OCI-LY1 (cell line): ENCODE results near the gene RRAGA.

Experiments
- H2AFZ ChIP-seq: fragments of 200-600 bp; sonication (generic), shearing (Covaris generic); 2 replicates; pipeline ENCODE4 v1.6.0; 2014; ENCODE audit warnings: antibody characterized with exemption, mild to moderate bottlenecking, low read length
- H3F3A ChIP-seq: fragments of 200-600 bp; sonication (generic), shearing (Covaris generic); 2 replicates; pipeline ENCODE4 v1.6.0; 2014; ENCODE audit warnings: mild to moderate bottlenecking, antibody characterized with exemption, low read length, moderate library complexity; ENCODE audit not compliant: insufficient read depth
- H3K27ac ChIP-seq: fragments of 200-600 bp; sonication (generic); 2 replicates; pipeline ENCODE4 v1.5.1; 2014; ENCODE audit warnings: low read length, mixed run types, mild to moderate bottlenecking, low read depth; ENCODE audit not compliant: poor library complexity, severe bottlenecking
- H3K27me3 ChIP-seq: fragments of 200-600 bp; sonication (generic); 2 replicates; pipeline ENCODE4 v1.6.0; 2014; ENCODE audit warnings: antibody characterized with exemption, mild to moderate bottlenecking, low read length, moderate library complexity; ENCODE audit not compliant: insufficient read depth
- H3K36me3 ChIP-seq: fragments of 200-600 bp; sonication (generic); 2 replicates; pipeline ENCODE4 v1.6.1; 2014; ENCODE audit warnings: mild to moderate bottlenecking, antibody characterized with exemption, low read length, moderate library complexity, mixed read lengths; ENCODE audit not compliant: insufficient read depth
- H3K4me1 ChIP-seq: fragments of 200-600 bp; sonication (generic); 2 replicates; pipeline ENCODE4 v1.5.1; 2014; ENCODE audit warnings: mild to moderate bottlenecking, low read length, moderate library complexity; ENCODE audit not compliant: insufficient read depth, severe bottlenecking
- H3K4me2 ChIP-seq: fragments of 200-600 bp; sonication (generic), shearing (Covaris generic); 2 replicates; pipeline ENCODE4 v1.6.1; 2014; ENCODE audit warnings: low read length
- H3K4me3 ChIP-seq: fragments of 200-600 bp; sonication (generic); 2 replicates; pipeline ENCODE4 v1.5.1; 2014; ENCODE audit warnings: low read length, low read depth, mild to moderate bottlenecking, mixed read lengths; ENCODE audit not compliant: poor library complexity, severe bottlenecking
- H3K79me2 ChIP-seq: fragments of 200-600 bp; shearing (Covaris generic); 2 replicates; pipeline ENCODE4 v1.6.1; 2016; ENCODE audit warnings: mixed run types, low read length, mixed read lengths; ENCODE audit not compliant: insufficient read depth
- H3K9ac ChIP-seq: fragments of 200-600 bp; sonication (generic), shearing (Covaris generic); 2 replicates; pipeline ENCODE4 v1.6.1; 2014; ENCODE audit warnings: mild to moderate bottlenecking, low read length, mixed read lengths
- H3K9me2 ChIP-seq: fragments of 200-600 bp; sonication (generic), shearing (Covaris generic); 2 replicates; pipeline ENCODE4 v1.6.1; 2014; ENCODE audit warnings: low read depth, mild to moderate bottlenecking, low read length, mixed read lengths
- H3K9me3 ChIP-seq: fragments of 200-600 bp; shearing (Covaris generic); 2 replicates; pipeline ENCODE4 v1.6.1; 2014; ENCODE audit warnings: low read length, mixed read lengths
- H4K20me1 ChIP-seq: fragments of 200-600 bp; sonication (generic), shearing (Covaris generic); 2 replicates; pipeline ENCODE4 v1.6.0; 2016; ENCODE audit warnings: mild to moderate bottlenecking, low read length; ENCODE audit not compliant: insufficient read depth
- CTCF ChIP-seq: fragments of 200-600 bp; sonication (generic), shearing (Covaris generic); IDR thresholded peaks from 2 replicates; pipeline ENCODE4 v1.5.1; 2017; ENCODE audit warnings: mild to moderate bottlenecking, antibody characterized with exemption, low read length, moderate library complexity, mixed read lengths
- EZH2 ChIP-seq: fragments of 200-600 bp; sonication (generic), shearing (Covaris generic); IDR thresholded peaks from 2 replicates; pipeline ENCODE4 v1.8.0; 2017; ENCODE audit warnings: borderline replicate concordance, mixed run types, mild to moderate bottlenecking, antibody characterized with exemption, low read length, moderate library complexity, mixed read lengths

Gene RRAGA

GRCh38 chr9:19028835-19029451 lies 20.3 kb upstream of the RRAGA start:
- H3K4me1 ChIP-seq: no peaks in the 10 kb centered on the region

GRCh38 chr9:19030899-19031298 lies 18.3 kb upstream of the RRAGA start:
- H3K9me3 ChIP-seq: no peaks in the 10 kb centered on the region
- no peaks in the 10 kb centered on the region for H3K4me1 ChIP-seq
- no peaks in the 10 kb centered on the region for H3K36me3 ChIP-seq
- no peaks in the 10 kb centered on the region for H3K9me2 ChIP-seq
- no peak overlapping the region for H3K4me3 ChIP-seq
- no peak overlapping the region for H3K27ac ChIP-seq
- no peak overlapping the region for H3K4me2 ChIP-seq
- no peak overlapping the region for H2AFZ ChIP-seq
- TF ChIP-seq CTCF: no peak
- TF ChIP-seq EZH2: no peak
- H3F3A ChIP-seq: no peaks in the 10 kb centered on the region
- no peaks in the 10 kb centered on the region for H4K20me1 ChIP-seq
- no peaks in the 10 kb centered on the region for H3K27me3 ChIP-seq
- H3K79me2 ChIP-seq: no peaks in the 10 kb centered on the region
- no peak overlapping the region for H3K9ac ChIP-seq

More at GRCh38 chr9:19028835-19029451, 20.3 kb upstream of the RRAGA start:
- Histone ChIP-seq H3K9me2 (no peaks in the 10 kb centered on the region), H2AFZ (no peak overlapping the region), H3K9ac (no peak overlapping the region), H3K79me2 (no peaks in the 10 kb centered on the region), H3K9me3 (no peaks in the 10 kb centered on the region), H3F3A (no peaks in the 10 kb centered on the region), H3K36me3 (no peaks in the 10 kb centered on the region), H3K4me3 (no peak overlapping the region), H3K27ac (no peak overlapping the region), H4K20me1 (no peaks in the 10 kb centered on the region), H3K4me2 (no peak overlapping the region), H3K27me3 (no peaks in the 10 kb centered on the region)
- TF ChIP-seq CTCF (peak; percentile 61), EZH2 (no peak)

GRCh38 chr9:19032406-19032805 lies 16.8 kb upstream of the RRAGA start:
- Histone ChIP-seq H3K36me3 (no peaks in the 10 kb centered on the region), H3K79me2 (no peaks in the 10 kb centered on the region)

More at GRCh38 chr9:19032406-19032805, 16.8 kb upstream of the RRAGA start:
- no peaks in the 10 kb centered on the region for H3K9me3 ChIP-seq
- no peak overlapping the region for H3K9ac ChIP-seq
- H2AFZ ChIP-seq: no peak overlapping the region
- H3K27me3 ChIP-seq: no peaks in the 10 kb centered on the region
- no peaks in the 10 kb centered on the region for H4K20me1 ChIP-seq
- no peak overlapping the region for H3K4me2 ChIP-seq
- H3K4me3 ChIP-seq: no peak overlapping the region
- no peak for TF ChIP-seq CTCF
- TF ChIP-seq EZH2: no peak
- H3K27ac ChIP-seq: no peak overlapping the region
- no peaks in the 10 kb centered on the region for H3K4me1 ChIP-seq
- no peaks in the 10 kb centered on the region for H3K9me2 ChIP-seq
- H3F3A ChIP-seq: no peaks in the 10 kb centered on the region
